ENCODE results near the gene CTU2. TPM values are rescaled to one million over a fixed set of nuclear protein-coding genes. Genes with fewer than 3 reads are reported as not detected.

Gene CTU2
- polyA plus RNA-seq, 10 donors: 8.2 to 15.7 (median 11.8) TPM

GRCh38 chr16:88713568-88714419 lies 7.5 kb downstream of the CTU2 start:
- no peak for DNase-seq

- no peak for DNase-seq
Observed at GRCh38 chr16:88714420-88715302, 8.4 kb downstream of the CTU2 start.

- no peak for DNase-seq
Observed at GRCh38 chr16:88715312-88716190, 9.2 kb downstream of the CTU2 start.

GRCh38 chr16:88716201-88716600 lies 9.9 kb downstream of the CTU2 start:
- no peak for DNase-seq

- DNase-seq: no peak
Observed at GRCh38 chr16:88716601-88717001, 10.3 kb downstream of the CTU2 start.

GRCh38 chr16:88718178-88718577 lies 11.9 kb downstream of the CTU2 start:
- DNase-seq: no peak

GRCh38 chr16:88719267-88719932 lies 13.1 kb downstream of the CTU2 start:
- no peak for DNase-seq

- DNase-seq: no peak
Observed at GRCh38 chr16:88719933-88720296, 13.6 kb downstream of the CTU2 start.

GRCh38 chr16:88720396-88720970 lies 14.2 kb downstream of the CTU2 start:
- DNase-seq: no peak

GRCh38 chr16:88721236-88721635 lies 14.9 kb downstream of the CTU2 start:
- no peak for DNase-seq

- no peak for DNase-seq
Observed at GRCh38 chr16:88721815-88722755, 15.8 kb downstream of the CTU2 start.

GRCh38 chr16:88722784-88723506 lies 16.6 kb downstream of the CTU2 start:
- DNase-seq: no peak

- DNase-seq: no peak
Observed at GRCh38 chr16:88723507-88723887, 17.2 kb downstream of the CTU2 start.

GRCh38 chr16:88723911-88724310 lies 17.6 kb downstream of the CTU2 start:
- DNase-seq: no peak

- DNase-seq: no peak
Observed at GRCh38 chr16:88724855-88725555, 18.7 kb downstream of the CTU2 start.

GRCh38 chr16:88725609-88726407 lies 19.5 kb downstream of the CTU2 start:
- no peak for DNase-seq

GRCh38 chr16:88726408-88726749 lies 20.1 kb downstream of the CTU2 start:
- no peak for DNase-seq

- DNase-seq: no peak
Observed at GRCh38 chr16:88726981-88727380, 20.7 kb downstream of the CTU2 start.
